ENCODE data around the gene RTL5.
A peak's percentile ranks its signal among the peaks of the same experiment; 100 is the strongest.
"Not testable (repeated sequence)": the region's sequence is repeated elsewhere in the genome, so short reads cannot be mapped to it uniquely, and the experiment has no call there.

The RTL5 gene

GRCh38 chrX:72131317-72132294 is at the start of gene RTL5:
TSS of gene RTL5 (minus strand) at chrX:72131915.
- peak; percentile 64 to 69 for ATAC-seq

- no peak for ATAC-seq
Measured at GRCh38 chrX:72180539-72180938, 48.8 kb upstream of the RTL5 start.

- ATAC-seq = no peak
Measured at GRCh38 chrX:72176981-72177380, 45.3 kb upstream of the RTL5 start.

GRCh38 chrX:72176289-72176688 is 44.6 kb upstream of the RTL5 start:
- not testable (repeated sequence) for ATAC-seq

GRCh38 chrX:72169008-72169728 is 37.5 kb upstream of the RTL5 start:
- ATAC-seq = peak; percentile 78 to 88

- ATAC-seq = no peak
Measured at GRCh38 chrX:72165551-72165950, 33.8 kb upstream of the RTL5 start.

- no peak for ATAC-seq
Measured at GRCh38 chrX:72159769-72160168, 28.1 kb upstream of the RTL5 start.

GRCh38 chrX:72158773-72159172 is 27.1 kb upstream of the RTL5 start:
- no peak for ATAC-seq

- no peak for ATAC-seq
Measured at GRCh38 chrX:72146527-72146926, 14.8 kb upstream of the RTL5 start.

- ATAC-seq = no peak
Measured at GRCh38 chrX:72145181-72145580, 13.5 kb upstream of the RTL5 start.

GRCh38 chrX:72143609-72143907 is 11.8 kb upstream of the RTL5 start:
- ATAC-seq = no peak

- ATAC-seq = no peak
Measured at GRCh38 chrX:72142794-72143608, 11.3 kb upstream of the RTL5 start.

- no peak for ATAC-seq
Measured at GRCh38 chrX:72142094-72142793, 10.5 kb upstream of the RTL5 start.

GRCh38 chrX:72141372-72142004 is 9.8 kb upstream of the RTL5 start:
- peak; percentile 35 to 58 for ATAC-seq

GRCh38 chrX:72139538-72139937 is 7.8 kb upstream of the RTL5 start:
- no peak for ATAC-seq

GRCh38 chrX:72137846-72138495 is 6.3 kb upstream of the RTL5 start:
- no peak for ATAC-seq

- no peak for ATAC-seq
Measured at GRCh38 chrX:72133851-72134546, 2.3 kb upstream of the RTL5 start.

- no peak for ATAC-seq
Measured at GRCh38 chrX:72132456-72132855, 741 bp upstream of the RTL5 start.

- no peak for ATAC-seq
Measured at GRCh38 chrX:72130762-72131250, 909 bp downstream of the RTL5 start.

GRCh38 chrX:72130156-72130761 is 1.5 kb downstream of the RTL5 start:
- ATAC-seq = no peak
